Fibroblast of villous mesenchyme (primary cell): ENCODE results near the gene MCU. TPM values are rescaled to one million over a fixed set of nuclear protein-coding genes. Genes with fewer than 3 reads are reported as not detected.
A peak's percentile ranks its signal among the peaks of the same experiment; 100 is the strongest.
"Not testable (repeated sequence)": the region's sequence is repeated elsewhere in the genome, so short reads cannot be mapped to it uniquely, and the experiment has no call there.

Source experiments
- DNase-seq: peaks from one replicate; pipeline ENCODE4 v3.0.0-alpha.2; 2010; ENCODE audit warnings: low read depth
- H3K4me3 ChIP-seq: 2 replicates; pipeline ENCODE4 v1.5.1; 2011; ENCODE audit warnings: low read depth, mild to moderate bottlenecking, low read length
- total RNA-seq: library from RNA; depleted of rRNA; stranded (reverse); fragments of >200 nt; gene quantifications from 2 replicates; pipeline ENCODE4 v1.2.3, GENCODE V29; 2012
- TF ChIP-seq, protein P1 (sequence below): IDR thresholded peaks from 2 replicates; pipeline ENCODE4 v1.5.1; 2012; ENCODE audit warnings: low read depth, mild to moderate bottlenecking, low read length; ENCODE audit not compliant: insufficient read depth

MCU gene
- total RNA-seq, 1 donor, result 41.9 TPM

DNA sequence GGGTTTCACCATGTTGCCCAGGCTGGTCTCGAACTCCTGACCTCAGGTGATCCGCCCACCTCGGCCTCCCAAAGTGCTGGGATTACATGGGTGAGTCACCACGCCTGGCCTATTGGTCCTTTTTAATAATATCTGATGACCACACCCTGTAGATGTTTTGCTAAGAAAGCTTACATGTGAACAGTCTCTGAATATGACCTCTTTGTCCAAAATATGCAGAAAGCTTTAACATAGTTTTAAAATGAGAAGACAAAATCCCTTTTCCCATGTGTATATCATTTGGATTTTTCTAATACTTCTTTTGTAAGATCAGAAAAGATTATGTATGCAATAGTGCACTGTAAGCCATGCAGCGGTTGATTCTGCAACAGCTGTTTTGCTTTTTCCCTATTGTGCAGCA is 38.5 kb downstream of the MCU start:
- TF ChIP-seq, protein P1, sequence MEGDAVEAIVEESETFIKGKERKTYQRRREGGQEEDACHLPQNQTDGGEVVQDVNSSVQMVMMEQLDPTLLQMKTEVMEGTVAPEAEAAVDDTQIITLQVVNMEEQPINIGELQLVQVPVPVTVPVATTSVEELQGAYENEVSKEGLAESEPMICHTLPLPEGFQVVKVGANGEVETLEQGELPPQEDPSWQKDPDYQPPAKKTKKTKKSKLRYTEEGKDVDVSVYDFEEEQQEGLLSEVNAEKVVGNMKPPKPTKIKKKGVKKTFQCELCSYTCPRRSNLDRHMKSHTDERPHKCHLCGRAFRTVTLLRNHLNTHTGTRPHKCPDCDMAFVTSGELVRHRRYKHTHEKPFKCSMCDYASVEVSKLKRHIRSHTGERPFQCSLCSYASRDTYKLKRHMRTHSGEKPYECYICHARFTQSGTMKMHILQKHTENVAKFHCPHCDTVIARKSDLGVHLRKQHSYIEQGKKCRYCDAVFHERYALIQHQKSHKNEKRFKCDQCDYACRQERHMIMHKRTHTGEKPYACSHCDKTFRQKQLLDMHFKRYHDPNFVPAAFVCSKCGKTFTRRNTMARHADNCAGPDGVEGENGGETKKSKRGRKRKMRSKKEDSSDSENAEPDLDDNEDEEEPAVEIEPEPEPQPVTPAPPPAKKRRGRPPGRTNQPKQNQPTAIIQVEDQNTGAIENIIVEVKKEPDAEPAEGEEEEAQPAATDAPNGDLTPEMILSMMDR, result no peak
- peak; percentile 46 for DNase-seq
- H3K4me3 ChIP-seq, result no peak overlapping the region

DNA sequence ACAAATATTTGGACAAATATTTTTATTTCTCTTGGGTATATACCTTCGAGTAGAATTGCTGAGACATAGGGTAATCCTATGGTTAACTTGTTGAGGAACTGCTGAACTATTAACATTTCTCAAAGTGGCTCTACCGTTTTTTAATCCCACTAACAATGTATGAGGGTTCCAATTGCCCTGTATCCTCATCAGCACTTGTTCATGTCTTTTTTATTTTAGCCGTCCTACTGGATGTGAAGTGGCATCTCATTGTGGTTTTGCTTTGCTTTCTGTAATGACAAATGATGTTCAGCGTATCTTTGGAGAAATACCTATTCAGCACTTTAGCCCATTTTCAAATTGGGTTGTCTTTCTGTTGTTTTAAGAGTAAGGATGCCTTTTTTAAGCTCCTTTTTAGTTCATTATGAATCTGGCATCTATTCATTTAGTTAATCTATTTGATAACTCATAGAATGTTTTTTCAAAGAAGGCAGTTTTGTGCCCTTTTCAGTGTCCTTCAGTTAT is 40.0 kb downstream of the MCU start:
- DNase-seq, result no peak
- TF ChIP-seq, protein P1, result no peak
- no peak overlapping the region for H3K4me3 ChIP-seq

DNA sequence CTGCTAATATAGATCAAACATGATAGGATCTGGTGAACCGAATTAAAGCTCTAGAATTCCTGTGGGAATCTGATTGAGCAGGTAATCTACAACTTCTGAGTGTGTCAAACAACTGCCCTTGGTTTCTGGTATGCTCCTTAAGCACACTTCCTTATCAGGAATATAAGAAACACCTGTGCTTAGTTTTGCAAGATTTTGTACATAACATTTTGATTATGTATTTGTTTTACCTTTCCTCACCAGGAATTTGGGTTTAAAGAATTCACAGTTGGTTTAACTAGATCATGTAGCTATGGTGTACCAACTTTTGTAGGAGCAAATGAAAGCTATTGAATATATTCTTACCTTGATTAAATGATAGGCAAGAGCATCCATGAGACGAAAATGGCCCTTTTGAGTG is 40.6 kb downstream of the MCU start:
- TF ChIP-seq, protein P1, result no peak
- DNase-seq, result no peak
- H3K4me3 ChIP-seq, result no peak overlapping the region

DNA sequence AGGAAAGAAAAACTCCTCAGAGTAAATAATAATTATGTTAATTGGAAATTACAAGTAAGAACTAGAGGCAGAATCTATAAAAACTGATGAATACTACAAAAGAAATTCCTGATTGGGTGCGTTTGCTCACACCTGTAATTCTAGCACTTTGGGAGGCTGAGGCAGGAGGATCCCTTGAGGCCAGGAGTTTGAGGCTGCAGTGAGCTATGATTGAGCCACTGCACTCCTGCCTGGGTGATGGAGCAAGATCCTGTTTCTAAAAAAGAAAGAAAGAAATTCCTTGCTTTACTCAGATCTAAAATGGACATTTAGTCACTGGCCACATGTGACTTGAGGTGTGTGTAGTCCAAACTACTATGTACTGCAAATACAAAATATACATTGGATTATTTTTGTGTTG is 42.0 kb downstream of the MCU start:
- no peak for DNase-seq
- TF ChIP-seq, protein P1, result no peak
- H3K4me3 ChIP-seq, result no peak overlapping the region

DNA sequence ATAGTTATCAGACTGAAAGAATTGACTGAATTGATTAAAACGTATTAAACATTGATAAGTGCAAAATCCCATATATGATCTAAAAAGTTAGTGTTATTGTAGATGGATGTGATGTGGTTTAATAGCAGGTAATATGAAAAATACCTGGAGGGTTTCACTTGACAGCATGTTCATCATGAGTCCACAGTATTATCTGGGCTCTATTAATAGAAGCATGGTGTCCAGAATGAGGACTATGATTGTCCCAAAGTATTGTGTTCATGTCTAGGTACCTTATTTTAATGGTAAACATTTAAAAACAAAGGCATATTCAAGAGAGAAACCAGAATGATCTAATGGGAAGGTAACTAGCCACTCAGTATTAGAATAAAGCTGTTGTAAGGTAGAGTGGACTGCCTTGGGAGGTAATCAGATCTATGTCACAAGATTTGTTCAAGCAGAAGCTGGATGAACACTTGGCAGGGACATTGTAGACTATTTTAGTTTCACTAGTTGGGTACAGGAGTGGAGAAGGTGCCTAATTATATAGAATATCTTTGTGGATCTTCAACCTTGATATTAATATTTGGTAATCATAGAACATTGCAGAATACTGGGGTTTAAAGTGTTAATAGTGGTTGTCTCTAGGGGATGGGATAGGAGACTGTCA is 43.5 kb downstream of the MCU start:
- DNase-seq, result no peak
- H3K4me3 ChIP-seq, result no peak overlapping the region
- TF ChIP-seq, protein P1, result no peak

DNA sequence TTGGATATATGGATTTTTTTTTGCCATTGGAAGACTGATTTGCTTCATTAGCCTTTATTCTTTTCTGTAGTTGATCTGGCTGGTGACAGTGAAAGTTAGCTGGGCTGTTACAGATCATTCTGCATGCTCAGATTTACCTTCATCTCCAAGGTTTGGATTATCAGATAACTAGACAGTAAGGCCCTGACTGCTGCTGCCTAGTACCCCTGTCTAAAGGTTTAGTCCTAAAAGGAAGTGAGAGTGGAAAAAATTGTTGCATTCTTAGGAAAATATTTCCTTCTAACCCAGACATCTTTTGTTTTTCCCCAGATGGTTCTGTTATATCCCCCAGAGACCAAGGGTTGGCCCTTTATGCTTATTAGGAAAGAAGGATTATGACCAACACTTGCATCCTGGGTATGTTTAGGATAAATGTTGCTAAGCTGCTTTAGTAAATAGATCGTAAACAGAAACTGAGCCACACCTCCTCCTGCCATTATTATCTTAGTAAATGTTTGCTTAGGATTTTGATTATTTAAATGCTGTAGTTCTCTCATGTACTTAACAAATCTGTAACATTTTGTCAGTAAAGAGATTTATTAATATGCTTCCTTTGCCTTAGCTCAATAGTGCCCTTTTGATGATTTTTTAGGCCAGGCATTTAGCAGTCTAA is 44.4 kb downstream of the MCU start:
- peak; percentile 83 for DNase-seq
- TF ChIP-seq, protein P1, result no peak
- H3K4me3 ChIP-seq, result no peak overlapping the region

DNA sequence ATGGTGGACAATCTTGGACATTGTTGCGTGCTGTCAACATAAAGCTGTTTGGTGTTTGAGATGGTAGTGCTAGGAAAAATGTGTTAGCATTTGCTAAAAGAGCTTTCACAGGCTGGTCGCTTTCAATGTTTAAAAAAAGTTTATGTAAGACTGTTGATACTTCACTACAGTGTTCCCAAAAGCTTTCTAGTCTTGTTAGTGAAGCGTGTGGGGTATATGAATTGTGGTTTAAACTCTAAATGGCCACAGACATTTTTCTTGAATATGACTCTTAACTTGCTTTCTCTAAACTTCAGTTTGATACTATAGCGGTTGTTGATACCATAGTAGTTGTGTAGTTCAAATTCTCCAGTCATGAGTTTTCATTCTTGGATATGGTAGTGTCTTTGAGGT is 44.9 kb downstream of the MCU start:
- no peak overlapping the region for H3K4me3 ChIP-seq
- TF ChIP-seq, protein P1, result no peak
- no peak for DNase-seq

DNA sequence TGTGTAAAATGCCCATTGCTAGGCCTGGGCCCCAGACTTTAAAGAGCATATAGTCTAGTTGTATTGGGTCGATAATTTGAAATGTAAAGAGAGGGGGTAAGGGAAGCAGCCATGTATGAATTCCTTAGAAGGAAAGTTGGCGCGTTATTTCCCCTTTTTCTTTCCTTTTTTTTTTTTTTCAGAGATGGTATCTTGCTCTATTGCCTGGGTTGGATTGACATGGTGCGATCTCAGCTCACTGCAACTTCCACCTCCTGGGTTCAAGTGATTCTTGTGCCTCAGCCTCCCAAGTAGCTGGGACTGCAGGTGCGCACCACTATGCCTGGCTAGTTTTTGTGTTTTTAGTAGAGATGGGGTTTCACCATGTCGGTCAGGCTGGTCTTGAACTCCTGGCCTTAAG is 45.4 kb downstream of the MCU start:
- not testable (repeated sequence) for DNase-seq, H3K4me3 ChIP-seq
